22Rv1 (cell line): ENCODE measurements around the gene ARHGAP23.

Experiments used
- ZFX ChIP-seq: fragments of 450-650 bp; IDR thresholded peaks from 2 replicates; pipeline ENCODE4 v1.6.1; 2017; ENCODE audit warnings: antibody characterized with exemption, borderline replicate concordance
- TF ChIP-seq, protein P1 (sequence below): fragments of 450-650 bp; IDR thresholded peaks from 2 replicates; pipeline ENCODE4 v1.5.1; 2017; ENCODE audit warnings: mild to moderate bottlenecking

DNA sequence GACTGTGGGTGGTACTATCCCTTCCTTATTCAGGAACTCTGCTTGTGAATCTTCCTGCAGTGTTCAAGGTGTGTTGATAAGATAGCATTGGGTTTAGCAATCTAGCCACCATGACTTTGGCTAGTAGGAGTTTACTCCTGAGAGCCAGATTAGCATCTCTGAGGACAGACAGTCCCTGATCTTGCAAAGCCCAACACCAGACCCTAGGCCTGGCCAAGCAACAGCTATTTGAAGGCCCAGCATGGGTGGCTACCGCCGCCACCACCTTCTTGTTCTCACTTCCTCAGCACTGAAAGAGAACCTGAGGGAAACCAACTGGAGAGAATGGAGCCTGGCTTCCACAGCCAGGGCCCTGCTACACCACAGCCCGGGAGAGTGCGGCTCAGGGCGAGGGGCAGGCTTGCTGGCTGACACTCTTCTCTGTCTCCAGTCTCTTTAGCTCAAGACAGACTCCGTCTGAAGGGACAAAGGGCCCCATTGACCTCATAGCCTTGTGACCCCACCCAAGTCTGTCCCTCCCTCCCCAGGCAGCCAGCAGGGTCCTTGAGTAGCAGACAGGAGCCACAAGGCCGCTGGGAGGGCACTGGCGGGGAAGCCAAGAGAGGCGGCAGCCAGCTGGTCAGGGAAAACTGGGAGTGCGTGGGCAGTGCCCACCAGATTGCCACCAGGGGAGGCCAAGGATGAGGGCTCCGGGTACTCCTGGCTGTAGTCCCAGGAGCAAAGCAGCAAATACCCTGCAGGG lies 10.9 kb upstream of the ARHGAP23 start:
- no peak for TF ChIP-seq ZFX
- TF ChIP-seq, protein P1, sequence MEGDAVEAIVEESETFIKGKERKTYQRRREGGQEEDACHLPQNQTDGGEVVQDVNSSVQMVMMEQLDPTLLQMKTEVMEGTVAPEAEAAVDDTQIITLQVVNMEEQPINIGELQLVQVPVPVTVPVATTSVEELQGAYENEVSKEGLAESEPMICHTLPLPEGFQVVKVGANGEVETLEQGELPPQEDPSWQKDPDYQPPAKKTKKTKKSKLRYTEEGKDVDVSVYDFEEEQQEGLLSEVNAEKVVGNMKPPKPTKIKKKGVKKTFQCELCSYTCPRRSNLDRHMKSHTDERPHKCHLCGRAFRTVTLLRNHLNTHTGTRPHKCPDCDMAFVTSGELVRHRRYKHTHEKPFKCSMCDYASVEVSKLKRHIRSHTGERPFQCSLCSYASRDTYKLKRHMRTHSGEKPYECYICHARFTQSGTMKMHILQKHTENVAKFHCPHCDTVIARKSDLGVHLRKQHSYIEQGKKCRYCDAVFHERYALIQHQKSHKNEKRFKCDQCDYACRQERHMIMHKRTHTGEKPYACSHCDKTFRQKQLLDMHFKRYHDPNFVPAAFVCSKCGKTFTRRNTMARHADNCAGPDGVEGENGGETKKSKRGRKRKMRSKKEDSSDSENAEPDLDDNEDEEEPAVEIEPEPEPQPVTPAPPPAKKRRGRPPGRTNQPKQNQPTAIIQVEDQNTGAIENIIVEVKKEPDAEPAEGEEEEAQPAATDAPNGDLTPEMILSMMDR: no peak
